Choroid plexus epithelial cell (primary cell): Measurements from ENCODE around the gene PPARA.
A peak's percentile ranks its signal among the peaks of the same experiment; 100 is the strongest.

Source experiments
- DNase-seq: peaks from one replicate; pipeline ENCODE4 v3.0.0-alpha.2; 2010; ENCODE audit warnings: low read depth
- H3K4me3 ChIP-seq: 2 replicates; pipeline ENCODE4 v1.5.1; 2011; ENCODE audit warnings: low read depth, mild to moderate bottlenecking, control low read depth, low read length, moderate library complexity
- TF ChIP-seq, protein P1 (sequence below): conservative IDR thresholded peaks from 2 replicates; pipeline ENCODE4 v1.5.1; 2011; ENCODE audit warnings: low read depth, mild to moderate bottlenecking, control low read depth, inconsistent platforms, low read length, moderate library complexity

The PPARA gene

DNA sequence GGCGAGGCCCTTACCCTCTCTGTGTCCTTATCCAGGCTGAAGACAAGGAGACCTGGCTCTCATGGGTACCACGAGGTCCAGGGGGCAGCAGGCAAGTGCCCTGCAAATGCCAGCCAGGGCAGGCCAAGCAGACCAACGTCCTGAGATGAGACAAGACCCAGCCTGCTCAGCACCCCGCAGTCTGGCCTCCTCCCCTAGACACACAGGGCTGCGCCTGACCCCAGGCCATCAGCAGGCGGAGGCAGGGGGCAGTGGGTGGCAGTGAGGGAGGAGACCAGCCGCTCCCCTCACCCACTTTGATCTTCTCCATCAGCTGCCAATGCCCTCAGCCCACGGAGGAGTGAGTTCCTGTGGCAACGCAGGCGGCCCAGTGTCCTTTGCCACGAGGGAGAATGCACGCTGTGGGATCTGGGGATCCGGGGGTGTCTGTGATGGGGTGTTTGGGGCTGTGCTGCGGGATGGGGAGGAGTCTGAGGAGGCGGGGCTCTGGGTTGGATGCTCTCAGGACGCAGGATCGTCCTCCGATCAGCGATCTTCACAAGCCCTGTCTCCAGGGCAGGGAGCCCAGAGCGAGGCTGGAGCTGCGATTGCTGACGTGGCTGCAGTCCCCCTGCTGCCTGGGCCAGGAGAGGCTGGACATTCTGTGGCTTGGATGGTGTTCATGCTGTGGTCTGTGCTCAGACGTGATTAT is 30.5 kb upstream of the PPARA start:
- DNase-seq: peak; percentile 87
- H3K4me3 ChIP-seq: no peak overlapping the region
- TF ChIP-seq, protein P1, sequence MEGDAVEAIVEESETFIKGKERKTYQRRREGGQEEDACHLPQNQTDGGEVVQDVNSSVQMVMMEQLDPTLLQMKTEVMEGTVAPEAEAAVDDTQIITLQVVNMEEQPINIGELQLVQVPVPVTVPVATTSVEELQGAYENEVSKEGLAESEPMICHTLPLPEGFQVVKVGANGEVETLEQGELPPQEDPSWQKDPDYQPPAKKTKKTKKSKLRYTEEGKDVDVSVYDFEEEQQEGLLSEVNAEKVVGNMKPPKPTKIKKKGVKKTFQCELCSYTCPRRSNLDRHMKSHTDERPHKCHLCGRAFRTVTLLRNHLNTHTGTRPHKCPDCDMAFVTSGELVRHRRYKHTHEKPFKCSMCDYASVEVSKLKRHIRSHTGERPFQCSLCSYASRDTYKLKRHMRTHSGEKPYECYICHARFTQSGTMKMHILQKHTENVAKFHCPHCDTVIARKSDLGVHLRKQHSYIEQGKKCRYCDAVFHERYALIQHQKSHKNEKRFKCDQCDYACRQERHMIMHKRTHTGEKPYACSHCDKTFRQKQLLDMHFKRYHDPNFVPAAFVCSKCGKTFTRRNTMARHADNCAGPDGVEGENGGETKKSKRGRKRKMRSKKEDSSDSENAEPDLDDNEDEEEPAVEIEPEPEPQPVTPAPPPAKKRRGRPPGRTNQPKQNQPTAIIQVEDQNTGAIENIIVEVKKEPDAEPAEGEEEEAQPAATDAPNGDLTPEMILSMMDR: peak; percentile 36

DNA sequence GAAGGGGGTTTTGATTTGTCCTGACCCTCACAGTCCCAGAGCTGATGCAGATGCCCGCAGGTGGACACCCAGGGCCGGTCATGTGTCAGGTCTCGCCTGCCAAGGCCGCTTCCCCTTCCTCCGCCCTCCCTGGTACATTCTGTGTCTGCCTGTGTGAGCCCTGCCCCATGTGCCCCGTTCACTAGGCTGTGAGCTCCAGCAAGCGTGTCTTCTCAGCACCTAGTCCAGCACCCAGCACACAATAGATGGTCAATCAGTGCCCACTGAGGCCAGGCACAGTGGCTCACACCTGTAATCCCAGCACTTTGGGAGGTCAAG is 29.9 kb upstream of the PPARA start:
- DNase-seq: no peak
- TF ChIP-seq, protein P1: no peak
- H3K4me3 ChIP-seq: no peak overlapping the region

DNA sequence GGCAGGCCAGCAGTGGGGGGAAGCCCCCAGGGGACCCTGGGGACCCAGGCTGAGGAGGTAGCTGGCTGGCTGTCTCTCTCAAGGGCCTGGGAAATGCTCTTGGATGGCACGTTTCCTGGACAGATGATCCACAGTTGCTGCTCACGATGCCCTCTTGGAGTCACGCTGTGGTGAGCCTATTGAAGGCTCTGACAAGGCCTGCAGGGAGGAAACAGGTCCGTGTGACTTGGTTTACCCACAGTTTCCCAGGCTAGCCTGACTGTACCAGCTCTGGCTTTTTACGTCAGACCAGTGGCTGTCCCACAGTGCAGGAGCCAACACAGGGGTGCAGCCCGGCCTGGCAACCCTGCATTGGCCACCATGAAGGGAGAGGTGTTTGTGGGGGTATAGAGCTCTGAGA is 29.2 kb upstream of the PPARA start:
- TF ChIP-seq, protein P1: no peak
- H3K4me3 ChIP-seq: no peak overlapping the region
- no peak for DNase-seq

DNA sequence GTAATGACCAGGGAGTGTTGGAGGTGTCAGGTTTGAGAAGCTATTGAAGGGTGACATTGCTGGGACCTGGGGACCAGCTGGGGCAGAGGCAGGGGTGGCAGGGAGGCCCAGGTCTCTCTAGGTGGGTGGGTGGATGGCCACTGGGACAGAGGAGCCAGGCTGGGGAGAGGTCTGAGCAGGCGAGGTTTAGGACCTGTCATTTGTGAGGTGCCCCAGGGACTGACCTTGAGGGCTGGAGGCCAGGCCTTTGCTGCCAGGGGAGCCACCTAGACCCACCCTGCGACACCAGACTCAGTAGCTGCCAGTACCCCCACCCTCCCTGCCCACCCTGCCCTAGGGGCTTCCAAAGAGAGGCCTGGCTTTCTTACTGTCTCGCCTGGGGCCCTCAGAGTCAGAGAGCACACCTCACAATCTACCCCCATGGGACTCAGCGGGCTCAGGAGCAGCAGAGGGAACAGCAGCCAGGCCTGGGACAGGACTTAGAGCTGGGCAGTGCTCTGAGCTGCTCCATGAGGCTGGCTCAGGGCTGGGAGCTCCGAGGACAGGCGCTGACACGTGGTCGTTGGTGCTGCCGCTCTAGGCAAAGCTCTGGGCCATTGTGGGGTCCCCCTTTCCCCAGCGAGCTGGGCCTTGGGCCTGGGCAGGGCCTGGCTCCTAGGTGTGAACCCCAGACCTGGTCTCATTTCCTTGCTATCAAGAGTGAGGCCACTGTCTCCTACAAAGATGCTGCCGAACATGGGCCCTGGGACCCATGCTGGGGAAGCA is 28.6 kb upstream of the PPARA start:
- TF ChIP-seq, protein P1: no peak
- H3K4me3 ChIP-seq: no peak overlapping the region
- no peak for DNase-seq

DNA sequence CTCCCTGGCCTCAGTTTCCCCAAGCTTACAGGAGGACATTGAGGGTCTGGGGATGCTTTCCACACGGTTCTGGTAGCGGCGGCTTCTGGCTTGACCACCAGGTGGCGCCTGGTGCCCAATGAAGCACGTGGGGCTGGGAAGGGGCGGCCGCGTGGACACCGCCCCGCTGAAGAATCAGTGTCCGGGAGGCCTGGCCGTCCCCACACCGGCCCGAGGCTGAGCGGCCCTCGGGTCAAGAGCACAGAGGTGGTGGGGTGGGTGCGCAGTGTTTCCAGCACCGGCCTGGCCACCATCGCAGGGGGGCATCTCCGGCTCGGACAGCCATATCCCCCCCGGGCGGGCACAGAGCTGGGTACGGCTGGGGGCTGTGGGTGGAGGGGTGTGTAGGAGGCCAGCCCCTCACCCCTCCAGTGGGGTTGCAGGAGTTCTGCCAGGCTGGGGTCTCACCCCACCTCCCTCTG is 27.8 kb upstream of the PPARA start:
- DNase-seq: peak; percentile 65
- H3K4me3 ChIP-seq: peak overlapping the region; percentile 25
- TF ChIP-seq, protein P1: peak; percentile 87

DNA sequence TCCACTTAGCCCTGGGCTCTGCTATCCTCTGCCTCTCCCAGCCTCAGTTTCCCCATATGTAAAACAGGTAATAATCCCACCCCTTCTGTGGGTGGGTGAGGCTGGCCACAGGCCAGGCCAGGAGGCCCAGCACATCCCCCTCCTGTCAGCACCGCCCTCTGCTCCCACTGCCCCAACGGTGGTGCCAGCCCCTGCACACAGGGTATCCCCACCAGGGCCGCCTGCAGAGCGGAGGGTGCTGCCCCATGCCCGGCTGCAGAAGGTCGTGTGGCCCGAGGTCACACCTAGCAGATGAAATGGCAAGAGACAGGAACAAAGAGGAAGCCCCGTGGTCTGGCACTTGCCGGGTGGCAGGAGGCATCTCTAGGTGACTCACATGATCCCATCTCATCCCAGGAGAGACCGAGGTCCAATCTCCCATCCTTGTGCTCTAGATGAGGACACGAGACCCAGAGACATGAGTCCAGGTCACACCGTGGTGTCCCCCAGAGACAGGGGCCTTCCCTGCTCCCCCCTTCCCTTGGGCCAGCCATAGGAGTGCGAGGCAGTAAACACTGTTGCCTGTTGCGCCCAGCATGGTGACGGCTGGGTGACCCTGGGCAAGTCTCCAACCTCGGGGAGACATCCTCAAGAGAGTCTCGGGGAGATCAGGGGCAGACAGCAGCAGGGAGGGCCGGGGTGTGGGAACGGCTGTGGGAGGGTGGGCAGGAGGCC is 27.2 kb upstream of the PPARA start:
- H3K4me3 ChIP-seq: no peak overlapping the region
- no peak for DNase-seq
- TF ChIP-seq, protein P1: no peak
